SK-N-SH (cell line): Measurements from ENCODE around the gene CCNY. TPM values are rescaled to one million over a fixed set of nuclear protein-coding genes. Genes with fewer than 3 reads are reported as not detected.

Experiments used
- CTCF ChIA-PET: fragments of 300-600, 350-600 bp; formaldehyde crosslinking; extraction: SDS; loops from one replicate; lab custom pipeline; 2021; lab: Yijun Ruan, JAX
- POLR2A ChIA-PET: fragments of 350-600 bp; sonication (Branson Sonifier 250); formaldehyde crosslinking; extraction: SDS; loops from one replicate; lab custom pipeline; 2020; ENCODE audit warnings: antibody characterized with exemption, inconsistent platforms; lab: Yijun Ruan, JAX
- DNase-seq: peaks from one replicate; pipeline ENCODE4 v3.0.0; 2012
- H2AFZ ChIP-seq: fragments of 200-600 bp; sonication (generic); 2 replicates; pipeline ENCODE4 v1.8.1; 2016; ENCODE audit warnings: antibody characterized with exemption, mild to moderate bottlenecking, low read depth
- H3F3A ChIP-seq: fragments of 200-600 bp; sonication (generic); replicated peaks from 2 replicates; pipeline ENCODE3; 2016; ENCODE audit warnings: antibody characterized with exemption, mild to moderate bottlenecking; ENCODE audit not compliant: insufficient read depth
- H3K27ac ChIP-seq, 2 experiments: fragments of 200-500 bp in 1 of 2; fragments of 200-600 bp in 1 of 2; sonication (Bioruptor generic) in 1 of 2; sonication (generic), shearing (Covaris generic) in 1 of 2; 2 replicates each; pipeline versions ENCODE4 v1.5.1 to v1.6.1; 2014 to 2016; ENCODE audit warnings: low read depth in 2 of 2, inconsistent platforms in 1 of 2, low read length in 1 of 2, mild to moderate bottlenecking in 1 of 2, mixed read lengths in 1 of 2
- H3K27me3 ChIP-seq: fragments of 200-600 bp; sonication (generic), shearing (Covaris generic); 2 replicates; pipeline ENCODE4 v1.6.1; 2016; ENCODE audit warnings: mixed run types; ENCODE audit not compliant: insufficient read depth
- H3K36me3 ChIP-seq, 2 experiments: fragments of 200-500 bp in 1 of 2; fragments of 200-600 bp in 1 of 2; sonication (Bioruptor generic) in 1 of 2; sonication (generic) in 1 of 2; replicated peaks in 1 of 2; 2 replicates each; pipeline versions ENCODE3 to v1.5.1; 2014 to 2016; ENCODE audit warnings: low read length in 1 of 2, mild to moderate bottlenecking in 1 of 2; ENCODE audit not compliant: insufficient read depth in 2 of 2, control insufficient read depth in 1 of 2
- H3K4me1 ChIP-seq, 2 experiments: fragments of 200-500 bp in 1 of 2; fragments of 200-600 bp in 1 of 2; sonication (Bioruptor generic) in 1 of 2; sonication (generic), shearing (Covaris generic) in 1 of 2; 2 replicates each; pipeline versions ENCODE4 v1.5.1 to v1.6.1; 2014 to 2016; ENCODE audit warnings: low read depth in 1 of 2, low read length in 1 of 2, mixed run types in 1 of 2; ENCODE audit not compliant: insufficient read depth in 2 of 2, control insufficient read depth in 1 of 2
- H3K4me2 ChIP-seq: fragments of 200-600 bp; sonication (generic), shearing (Covaris generic); 2 replicates; pipeline ENCODE4 v1.6.1; 2017; ENCODE audit warnings: mixed run types
- H3K4me3 ChIP-seq, 2 experiments: fragments of 200-500 bp in 1 of 2; fragments of 200-600 bp in 1 of 2; sonication (Bioruptor generic) in 1 of 2; sonication (generic), shearing (Covaris generic) in 1 of 2; 2 replicates each; pipeline versions ENCODE4 v1.5.1 to v1.8.1; 2014 to 2016; ENCODE audit warnings: low read depth in 2 of 2, inconsistent platforms in 1 of 2, low read length in 1 of 2, mild to moderate bottlenecking in 1 of 2, mixed read lengths in 1 of 2, moderate library complexity in 1 of 2
- H3K79me2 ChIP-seq: fragments of 200-600 bp; sonication (generic); 2 replicates; pipeline ENCODE4 v1.8.1; 2017; ENCODE audit warnings: mild to moderate bottlenecking; ENCODE audit not compliant: insufficient read depth
- H3K9ac ChIP-seq: fragments of 200-600 bp; sonication (generic); 2 replicates; pipeline ENCODE4 v1.6.1; 2017; ENCODE audit warnings: mixed run types
- H3K9me2 ChIP-seq: fragments of 200-600 bp; sonication (generic); 2 replicates; pipeline ENCODE4 v1.6.1; 2017; ENCODE audit warnings: mixed run types
- H3K9me3 ChIP-seq: fragments of 200-600 bp; sonication (generic); 2 replicates; pipeline ENCODE4 v1.6.1; 2017; ENCODE audit warnings: mixed run types, mild to moderate bottlenecking, moderate library complexity
- H4K20me1 ChIP-seq: fragments of 200-600 bp; sonication (generic); 2 replicates; pipeline ENCODE4 v1.6.1; 2017; ENCODE audit warnings: mild to moderate bottlenecking, mixed run types; ENCODE audit not compliant: insufficient read depth
- CTCF ChIP-seq: fragments of 200-600 bp; sonication (generic); IDR thresholded peaks from 2 replicates; pipeline ENCODE4 v1.6.1; 2017; ENCODE audit warnings: antibody characterized with exemption, mild to moderate bottlenecking, moderate library complexity
- ELF1 ChIP-seq: IDR thresholded peaks from 2 replicates; pipeline ENCODE4 v1.4.0; 2012
- EP300 ChIP-seq, 2 experiments: IDR thresholded peaks; 2 replicates each; pipeline versions ENCODE4 v1.4.0 to v1.6.1; 2012; ENCODE audit warnings: borderline replicate concordance in 1 of 2, low read depth in 1 of 2, low read length in 1 of 2
- FOXJ3 ChIP-seq: sonication (generic); formaldehyde crosslinking; IDR thresholded peaks from 2 replicates; pipeline ENCODE4 v1.5.1; 2020; ENCODE audit warnings: mild to moderate bottlenecking, missing genetic modification reagents
- FOXM1 ChIP-seq: IDR thresholded peaks from 2 replicates; pipeline ENCODE4 v1.4.0; 2012; ENCODE audit warnings: low read depth, mild to moderate bottlenecking
- GABPA ChIP-seq: IDR thresholded peaks from 2 replicates; pipeline ENCODE4 v1.4.0; 2012; ENCODE audit warnings: low read depth, mild to moderate bottlenecking
- IRF3 ChIP-seq: fragments of 150-350 bp; IDR thresholded peaks from 2 replicates; pipeline ENCODE4 v1.6.1; 2016; ENCODE audit warnings: mild to moderate bottlenecking, low read depth, low read length
- JUND ChIP-seq: IDR thresholded peaks from 2 replicates; pipeline ENCODE4 v1.4.0; 2012
- MXI1 ChIP-seq: IDR thresholded peaks from 2 replicates; pipeline ENCODE4 v1.6.1; 2012; ENCODE audit warnings: mild to moderate bottlenecking, low read depth, low read length, improper control_type of control experiment
- NFIC ChIP-seq: IDR thresholded peaks from 2 replicates; pipeline ENCODE4 v1.4.0; 2012; ENCODE audit warnings: borderline replicate concordance
- NRF1 ChIP-seq: IDR thresholded peaks from 2 replicates; pipeline ENCODE4 v1.6.1; 2012; ENCODE audit warnings: low read depth, mild to moderate bottlenecking, low read length
- PBX3 ChIP-seq: IDR thresholded peaks from 2 replicates; pipeline ENCODE4; 2012
- POLR2AphosphoS5 ChIP-seq: IDR thresholded peaks from 2 replicates; pipeline ENCODE4 v1.6.1; 2012; ENCODE audit warnings: low read depth, low read length
- RCOR1 ChIP-seq: fragments of 150-350 bp; IDR thresholded peaks from 2 replicates; pipeline ENCODE4 v1.6.1; 2017; ENCODE audit warnings: antibody characterized with exemption, low read length
- RFX5 ChIP-seq: IDR thresholded peaks from 2 replicates; pipeline ENCODE4 v1.6.1; 2012; ENCODE audit warnings: mild to moderate bottlenecking, improper control_type of control experiment, low read length
- RXRA ChIP-seq: IDR thresholded peaks from 2 replicates; pipeline ENCODE4 v1.4.0; 2012; ENCODE audit warnings: low read depth, mild to moderate bottlenecking, borderline replicate concordance
- TAF1 ChIP-seq: IDR thresholded peaks from 2 replicates; pipeline ENCODE4 v1.6.1; 2012; ENCODE audit warnings: low read depth, mild to moderate bottlenecking, low read length, moderate library complexity, borderline replicate concordance
- USF1 ChIP-seq: IDR thresholded peaks from 2 replicates; pipeline ENCODE4 v1.4.0; 2012; ENCODE audit warnings: low read depth, borderline replicate concordance
- USF2 ChIP-seq: fragments of 150-350 bp; IDR thresholded peaks from 2 replicates; pipeline ENCODE4 v1.6.1; 2017; ENCODE audit warnings: antibody characterized with exemption, low read length, low read depth, borderline replicate concordance
- YY1 ChIP-seq: IDR thresholded peaks from 2 replicates; pipeline ENCODE4 v1.4.0; 2012; ENCODE audit warnings: low read depth, mild to moderate bottlenecking
- ZBTB33 ChIP-seq: IDR thresholded peaks from 2 replicates; pipeline ENCODE4 v1.4.0; 2012; ENCODE audit warnings: low read depth, borderline replicate concordance
- WGBS: methylation state at CpG from one replicate; pipeline ENCODE4 v1.1.6; 2017; ENCODE audit warnings: low lambda C conversion rate; 5-methylcytosine and 5-hydroxymethylcytosine counted together
- polyA plus RNA-seq, 3 experiments: library from polyadenylated mRNA; depleted of rRNA; stranded (reverse); fragments of >200 nt; gene quantifications; 2 replicates each; pipeline ENCODE4 v1.2.3, GENCODE V29; 2012

Gene CCNY
- polyA plus RNA-seq, 1 of the 3 experiments (the other 2 are of a cell fraction) = 29.4 TPM

- no peak for TF ChIP-seq IRF3
- no peak for TF ChIP-seq TAF1
- TF ChIP-seq NFIC = no peak
- TF ChIP-seq NRF1 = no peak
- no peak for TF ChIP-seq POLR2AphosphoS5
- no peak for TF ChIP-seq EP300 (IDR thresholded peaks at IDR 0.05; ENCODE audit: borderline replicate concordance in 1 of 2, low read depth in 1 of 2, low read length in 1 of 2)
- TF ChIP-seq RFX5 = no peak
- TF ChIP-seq YY1 = no peak
These were observed 228.1 kb downstream of the CCNY start (continued) for GRCh38 chr10:35564341-35564968.

- Histone ChIP-seq H3K27ac (no peak overlapping the region; a peak in 1 of 4 replicates), H3K9me2 (no peaks in the 10 kb centered on the region), H3K79me2 (no peaks in the 10 kb centered on the region), H3K9me3 (no peaks in the 10 kb centered on the region), H3K36me3 (peaks cover 3 to 46% of the 10 kb centered on the region in 2 experiments), H4K20me1 (no peaks in the 10 kb centered on the region), H3K4me3 (no peak overlapping the region), H3K4me2 (no peak overlapping the region), H3K27me3 (no peaks in the 10 kb centered on the region), H3K9ac (no peak overlapping the region), H3K4me1 (peaks cover 5 to 12% of the 10 kb centered on the region in 2 experiments; a peak in 2 of 4 replicates), H3F3A (no peaks in the 10 kb centered on the region), H2AFZ (no peak overlapping the region)
- DNase-seq = no peak
- WGBS = 100% methylated on average over 4 of the region's 8 CpGs
- TF ChIP-seq RXRA (no peak), MXI1 (no peak), PBX3 (no peak), RCOR1 (no peak), USF2 (no peak), USF1 (no peak), ELF1 (no peak), ZBTB33 (no peak), GABPA (no peak), RFX5 (no peak), FOXM1 (no peak), JUND (no peak), CTCF (no peak), FOXJ3 (CRISPR knock-in tag) (no peak), TAF1 (no peak)
- ChIA-PET POLR2A (no interaction called here), CTCF (interaction anchor here (1.5 kb wide), 1 partner anchor 325 kb away, joined by 4 read pairs; no protein-coding TSS in a partner anchor)
These were observed 229.3 kb downstream of the CCNY start for GRCh38 chr10:35565602-35566081.
